GM12891 (cell line): ENCODE measurements around the gene MAN1A1.

Experiments used
- DNase-seq: peaks from one replicate; pipeline ENCODE4 v3.0.0; 2011; ENCODE audit warnings: low spot score; ENCODE audit not compliant: insufficient read length
- FAIRE-seq: peaks from 2 replicates; lab custom pipeline; 2011; peaks lifted over from hg19 to GRCh38; lab: Jason Lieb, UNC
- PAX5 ChIP-seq: IDR thresholded peaks from 2 replicates; pipeline ENCODE4 v1.6.1; 2011; ENCODE audit warnings: low read length, moderate library complexity, mild to moderate bottlenecking; ENCODE audit not compliant: insufficient read depth, severe bottlenecking
- POLR2A ChIP-seq: IDR thresholded peaks from 2 replicates; pipeline ENCODE4 v1.6.1; 2011; ENCODE audit warnings: low read depth, low read length, control low read depth
- POLR2AphosphoS5 ChIP-seq: IDR thresholded peaks from 2 replicates; pipeline ENCODE4 v1.6.1; 2011; ENCODE audit warnings: low read depth, low read length, control low read depth
- POU2F2 ChIP-seq: IDR thresholded peaks from 2 replicates; pipeline ENCODE4 v1.6.1; 2011; ENCODE audit warnings: low read depth, mild to moderate bottlenecking, control low read depth, low read length, moderate library complexity
- SPI1 ChIP-seq: IDR thresholded peaks from 2 replicates; pipeline ENCODE4 v1.6.1; 2011; ENCODE audit warnings: low read depth, low read length, control low read depth
- TAF1 ChIP-seq: IDR thresholded peaks from 2 replicates; pipeline ENCODE4 v1.6.1; 2011; ENCODE audit warnings: low read depth, low read length, control low read depth

MAN1A1 gene

GRCh38 chr6:119337762-119338161 is 11.8 kb downstream of the MAN1A1 start:
- TF ChIP-seq POLR2A = no peak
- TF ChIP-seq TAF1 = no peak
- no peak for TF ChIP-seq SPI1
- TF ChIP-seq POU2F2 = no peak
- TF ChIP-seq POLR2AphosphoS5 = no peak
- no peak for TF ChIP-seq PAX5
- DNase-seq = no peak
- FAIRE-seq = no peak

- FAIRE-seq = no peak
- DNase-seq = no peak
- TF ChIP-seq POU2F2 (no peak), TAF1 (no peak), SPI1 (no peak), PAX5 (no peak), POLR2A (no peak), POLR2AphosphoS5 (no peak)
These were observed 12.3 kb downstream of the MAN1A1 start for GRCh38 chr6:119337252-119337651.

- FAIRE-seq (peak; percentile 66), DNase-seq (no peak)
- TF ChIP-seq PAX5 = no peak
- TF ChIP-seq POU2F2 = no peak
- no peak for TF ChIP-seq POLR2AphosphoS5
- TF ChIP-seq POLR2A = no peak
- no peak for TF ChIP-seq TAF1
- TF ChIP-seq SPI1 = no peak
These were observed 14.9 kb downstream of the MAN1A1 start for GRCh38 chr6:119334535-119335264.

- FAIRE-seq (no peak), DNase-seq (no peak)
- TF ChIP-seq TAF1 (no peak), SPI1 (no peak), POLR2AphosphoS5 (no peak), POU2F2 (no peak), PAX5 (no peak), POLR2A (no peak)
These were observed 15.8 kb downstream of the MAN1A1 start for GRCh38 chr6:119333707-119334295.

- no peak for TF ChIP-seq TAF1
- TF ChIP-seq POLR2AphosphoS5 = no peak
- no peak for TF ChIP-seq POU2F2
- no peak for TF ChIP-seq SPI1
- FAIRE-seq (no peak), DNase-seq (no peak)
These were observed 16.4 kb downstream of the MAN1A1 start for GRCh38 chr6:119333063-119333609.

- FAIRE-seq (peak; percentile 52), DNase-seq (no peak)
- TF ChIP-seq POLR2AphosphoS5 = no peak
These were observed 17.8 kb downstream of the MAN1A1 start for GRCh38 chr6:119331663-119332286.

- TF ChIP-seq SPI1 (peak; percentile 85), PAX5 (no peak)
- no peak for FAIRE-seq
- DNase-seq = no peak
These were observed 18.9 kb downstream of the MAN1A1 start for GRCh38 chr6:119330520-119331113.

- TF ChIP-seq POLR2A (no peak), SPI1 (no peak), POLR2AphosphoS5 (no peak), PAX5 (no peak), POU2F2 (no peak), TAF1 (no peak)
- DNase-seq = no peak
- no peak for FAIRE-seq
These were observed 19.8 kb downstream of the MAN1A1 start for GRCh38 chr6:119329794-119330180.
